Measurements from ENCODE around the gene SPATA2L.

Gene SPATA2L

DNA sequence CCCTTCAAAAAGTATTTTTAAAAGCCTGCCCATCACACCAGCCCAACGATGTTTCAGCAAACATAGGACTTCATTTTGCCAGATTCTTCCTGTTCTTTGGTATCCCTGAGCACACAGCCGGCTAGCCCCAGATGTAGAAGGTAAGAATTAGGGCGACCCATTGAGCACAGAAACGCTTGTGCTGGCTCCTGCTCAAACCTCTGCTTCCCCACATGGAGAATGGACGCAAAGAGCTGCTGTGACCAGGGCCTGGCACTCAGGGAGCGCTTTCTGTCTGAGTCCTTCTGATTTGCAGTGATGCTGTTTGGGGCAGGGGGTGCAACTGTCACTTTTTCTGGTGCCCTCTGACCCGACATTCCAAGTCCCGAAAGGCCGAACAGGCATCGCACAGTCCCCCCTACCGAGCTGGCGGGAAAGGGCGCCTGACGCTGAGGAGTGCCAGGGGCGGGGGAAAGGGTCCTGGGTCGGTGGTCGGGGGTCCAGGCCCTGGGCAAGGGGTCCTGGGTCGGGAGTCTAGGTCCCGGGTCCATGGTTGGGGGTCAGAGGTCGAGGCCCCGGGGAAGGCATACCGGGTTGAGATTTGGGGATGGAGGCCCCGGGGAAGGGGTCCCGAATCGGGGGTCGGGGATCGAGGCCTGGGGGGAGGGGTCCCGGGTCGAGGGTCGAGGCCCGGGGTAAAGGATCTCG lies 44.9 kb downstream of the SPATA2L start:
- no peak for DNase-seq (ENCODE audit: low read depth in 2 of 2)

DNA sequence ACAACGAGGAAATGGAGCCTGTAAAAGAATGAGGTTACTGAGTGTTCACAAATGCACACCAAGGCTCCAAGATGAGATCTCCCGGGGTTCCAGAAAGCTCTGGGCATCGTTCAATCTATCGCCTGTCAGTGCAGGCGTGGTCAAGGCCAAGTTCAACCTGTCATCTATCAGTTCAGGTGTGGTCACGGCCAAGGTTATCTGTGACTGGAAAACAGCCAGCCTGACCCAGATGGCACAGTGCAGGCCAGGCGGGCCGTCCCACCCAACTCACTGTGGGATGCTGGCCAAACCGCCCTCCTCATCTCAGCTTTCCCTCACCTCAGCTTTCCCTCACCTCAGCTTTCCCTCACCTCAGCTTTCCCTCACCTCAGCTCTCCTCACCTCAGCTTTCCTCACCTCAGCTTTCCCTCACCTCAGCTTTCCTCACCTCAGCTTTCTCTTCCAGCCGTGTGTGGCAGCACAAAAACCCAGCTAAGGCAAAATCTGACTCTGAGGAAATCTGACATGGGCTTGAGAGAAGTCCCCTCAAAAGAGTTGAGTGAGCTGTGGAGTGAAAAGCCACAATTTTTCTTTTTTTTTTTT lies 46.4 kb downstream of the SPATA2L start:
- DNase-seq (ENCODE audit: low read depth in 2 of 2), result no peak

DNA sequence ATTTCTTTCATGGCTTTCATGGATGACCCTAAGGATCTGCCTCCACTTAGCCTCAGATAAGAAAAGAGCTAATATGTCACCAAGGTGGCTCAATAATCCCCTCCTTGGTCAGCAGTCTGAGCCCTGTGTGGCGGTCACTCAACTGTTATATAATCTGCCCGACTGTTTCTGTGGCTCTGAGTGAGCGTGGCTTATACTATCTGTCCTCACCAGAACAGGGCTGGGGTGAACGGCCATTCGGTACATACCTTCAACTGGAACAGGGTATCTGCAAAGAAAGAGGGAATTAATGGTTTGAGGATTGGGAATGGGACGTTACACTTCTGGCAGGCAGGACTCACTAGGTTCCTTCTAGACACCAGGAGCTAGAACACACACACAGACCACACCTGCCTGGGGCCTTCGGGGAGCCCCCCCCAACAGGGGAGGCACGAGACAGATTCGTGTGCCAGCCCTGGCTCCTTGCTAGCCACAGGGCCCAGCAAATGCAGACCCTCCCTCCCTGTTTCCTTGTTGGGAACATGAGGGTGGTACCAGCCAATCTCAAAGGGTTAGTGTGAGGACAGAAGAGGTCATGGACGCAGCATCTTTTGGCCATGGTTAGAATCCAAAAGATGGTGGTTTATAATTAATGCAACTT lies 47.7 kb downstream of the SPATA2L start:
- DNase-seq (ENCODE audit: low read depth in 2 of 2), result no peak

DNA sequence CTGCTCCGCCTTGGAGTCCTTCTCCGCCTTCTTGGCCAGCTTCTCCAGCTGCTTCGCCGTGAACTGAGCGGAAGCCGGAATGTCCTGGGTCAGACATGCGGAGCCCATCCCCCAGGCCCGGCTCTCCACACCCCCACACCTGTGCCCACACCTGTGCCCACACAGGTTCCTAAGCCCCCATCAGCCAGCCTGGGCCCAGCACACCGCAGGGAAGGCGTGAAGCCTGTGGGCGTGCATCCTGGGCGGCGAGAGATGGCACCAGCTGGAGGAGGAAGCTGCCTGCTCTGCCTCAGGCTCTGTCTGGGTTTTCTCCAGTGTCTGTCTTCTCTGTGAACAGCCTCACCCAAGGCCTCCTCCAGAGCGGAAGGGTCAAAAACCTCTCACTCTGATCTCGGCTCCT lies 49.9 kb downstream of the SPATA2L start:
- DNase-seq (ENCODE audit: low read depth in 2 of 2), result no peak

DNA sequence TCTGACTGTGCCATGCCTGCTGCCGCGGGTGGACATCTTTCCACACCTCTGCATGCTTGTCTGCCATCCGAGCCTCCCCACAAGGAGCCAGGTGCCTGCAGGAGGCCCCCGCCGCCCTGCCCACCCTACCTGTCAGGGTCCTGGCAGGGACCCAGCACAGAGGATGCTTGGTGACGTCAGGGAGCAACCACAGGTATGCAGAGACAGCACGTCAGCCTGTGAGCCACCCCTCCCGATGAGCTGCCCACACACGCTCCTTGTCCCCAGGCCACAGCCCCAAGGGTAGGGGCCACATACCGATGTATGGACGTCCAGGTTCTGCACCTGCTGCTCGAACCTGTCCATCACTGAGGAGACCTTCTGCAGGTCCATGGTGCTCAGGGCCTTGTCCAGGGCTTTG lies 54.6 kb downstream of the SPATA2L start:
- DNase-seq (ENCODE audit: low read depth in 2 of 2), result no peak

Measured in stimulated activated CD8-positive, alpha-beta memory T cell treated with anti-CD3 and anti-CD28 coated beads, Interleukin-7, amount 100 ng/mL, for 4 hours (primary cell).